Activated B cell treated with CpG ODN at 0.5 μM for 24 hours (primary cell): ENCODE data around the gene MYBPC3. TPM values are rescaled to one million over a fixed set of nuclear protein-coding genes. Genes with fewer than 3 reads are reported as not detected.

Experiments used
- ATAC-seq: fragments of 200-7000 bp; cut with Tn5 transposase; one replicate; pipeline ENCODE4 v1.10.0; 2021; ENCODE audit warnings: low read depth, mild to moderate bottlenecking, moderate library complexity
- CTCF ChIA-PET: fragments of 350-600 bp; sonication (Branson Sonifier 250); formaldehyde crosslinking; loops from one replicate; lab custom pipeline; 2021; ENCODE audit warnings: antibody characterized with exemption; lab: Charles Lee
- POLR2A ChIA-PET: fragments of 350-600 bp; sonication (Branson Sonifier 250); formaldehyde crosslinking; loops from one replicate; lab custom pipeline; 2021; ENCODE audit warnings: antibody characterized with exemption; lab: Charles Lee
- DNase-seq: peaks from one replicate; pipeline ENCODE4 v3.0.0; 2022
- H3K27ac Mint-ChIP-seq: one replicate; pipeline ENCODE4 v1.8.0; 2020; ENCODE audit warnings: mixed read lengths
- H3K27me3 Mint-ChIP-seq: one replicate; pipeline ENCODE4 v1.8.0; 2021; ENCODE audit warnings: mixed read lengths
- H3K36me3 Mint-ChIP-seq: one replicate; pipeline ENCODE4 v1.8.0; 2021; ENCODE audit warnings: low read depth, mixed read lengths
- H3K4me1 Mint-ChIP-seq: one replicate; pipeline ENCODE4 v1.8.0; 2021; ENCODE audit warnings: mixed read lengths
- H3K4me3 Mint-ChIP-seq: one replicate; pipeline ENCODE4 v1.8.0; 2020; ENCODE audit warnings: mild to moderate bottlenecking, mixed read lengths
- H3K9me3 Mint-ChIP-seq: one replicate; pipeline ENCODE4 v1.8.0; 2020; ENCODE audit warnings: mixed read lengths
- intact Hi-C: fragments of 100-400 bp; cut with micrococcal nuclease; formaldehyde crosslinking; loops from one replicate; pipeline ENCODE4 v1.15.1; 2024
- total RNA-seq: library from RNA; stranded (reverse); gene quantifications from 2 replicates; pipeline ENCODE4 v1.2.3, GENCODE V29; 2022
- TF ChIP-seq, protein P1 (sequence below): fragments of 200-600 bp; IDR thresholded peaks from one replicate; pipeline ENCODE4 v1.8.0; 2022; ENCODE audit warnings: antibody characterized with exemption, mild to moderate bottlenecking

The MYBPC3 gene
- total RNA-seq, 1 donor from 2014 or later = 0.69 TPM

DNA sequence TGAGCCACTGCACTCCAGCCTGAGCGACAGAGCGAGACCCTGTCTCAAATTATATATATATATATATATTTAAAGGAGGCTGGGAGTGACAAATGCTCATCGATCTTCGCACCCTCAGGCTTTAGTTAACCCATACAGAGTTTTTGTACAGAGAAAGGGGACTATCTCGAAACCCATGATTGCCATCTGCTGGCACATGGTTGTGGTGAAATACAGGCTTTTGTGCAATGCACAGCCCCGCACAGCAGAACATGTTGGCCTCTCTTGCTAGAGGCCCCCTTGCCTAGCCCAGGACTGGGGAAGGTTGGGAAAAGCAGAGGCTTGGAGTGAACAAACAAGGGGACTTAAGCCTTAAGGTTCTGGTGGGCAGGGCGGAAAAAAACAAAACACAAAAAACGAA lies 3.6 kb downstream of the MYBPC3 start:
- POLR2A ChIA-PET = no interaction called here
- intact Hi-C loops = loop anchor here (2.0 kb wide), 1 partner anchor 20 kb away; no protein-coding TSS in a partner anchor
- TF ChIP-seq, protein P1, sequence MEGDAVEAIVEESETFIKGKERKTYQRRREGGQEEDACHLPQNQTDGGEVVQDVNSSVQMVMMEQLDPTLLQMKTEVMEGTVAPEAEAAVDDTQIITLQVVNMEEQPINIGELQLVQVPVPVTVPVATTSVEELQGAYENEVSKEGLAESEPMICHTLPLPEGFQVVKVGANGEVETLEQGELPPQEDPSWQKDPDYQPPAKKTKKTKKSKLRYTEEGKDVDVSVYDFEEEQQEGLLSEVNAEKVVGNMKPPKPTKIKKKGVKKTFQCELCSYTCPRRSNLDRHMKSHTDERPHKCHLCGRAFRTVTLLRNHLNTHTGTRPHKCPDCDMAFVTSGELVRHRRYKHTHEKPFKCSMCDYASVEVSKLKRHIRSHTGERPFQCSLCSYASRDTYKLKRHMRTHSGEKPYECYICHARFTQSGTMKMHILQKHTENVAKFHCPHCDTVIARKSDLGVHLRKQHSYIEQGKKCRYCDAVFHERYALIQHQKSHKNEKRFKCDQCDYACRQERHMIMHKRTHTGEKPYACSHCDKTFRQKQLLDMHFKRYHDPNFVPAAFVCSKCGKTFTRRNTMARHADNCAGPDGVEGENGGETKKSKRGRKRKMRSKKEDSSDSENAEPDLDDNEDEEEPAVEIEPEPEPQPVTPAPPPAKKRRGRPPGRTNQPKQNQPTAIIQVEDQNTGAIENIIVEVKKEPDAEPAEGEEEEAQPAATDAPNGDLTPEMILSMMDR = no peak
- Mint-ChIP-seq H3K4me1 (no peaks in the 10 kb centered on the region), H3K9me3 (no peaks in the 10 kb centered on the region), H3K27me3 (no peaks in the 10 kb centered on the region), H3K4me3 (no peak overlapping the region), H3K27ac (no peak overlapping the region), H3K36me3 (no peaks in the 10 kb centered on the region)
- DNase-seq = no peak
- CTCF ChIA-PET = no interaction called here
- no peak for ATAC-seq

- DNase-seq = no peak
- no peak for ATAC-seq
- Mint-ChIP-seq H3K27ac (no peak overlapping the region), H3K27me3 (no peaks in the 10 kb centered on the region), H3K4me3 (no peak overlapping the region), H3K9me3 (no peaks in the 10 kb centered on the region), H3K4me1 (no peaks in the 10 kb centered on the region), H3K36me3 (no peaks in the 10 kb centered on the region)
- TF ChIP-seq, protein P1 = no peak
- POLR2A ChIA-PET = no interaction called here
- intact Hi-C loops = loop anchor here (2.0 kb wide), 1 partner anchor 19 kb away; no protein-coding TSS in a partner anchor
- CTCF ChIA-PET = no interaction called here
Measured at GRCh38 chr11:47348131-47348802, 4.2 kb downstream of the MYBPC3 start.

DNA sequence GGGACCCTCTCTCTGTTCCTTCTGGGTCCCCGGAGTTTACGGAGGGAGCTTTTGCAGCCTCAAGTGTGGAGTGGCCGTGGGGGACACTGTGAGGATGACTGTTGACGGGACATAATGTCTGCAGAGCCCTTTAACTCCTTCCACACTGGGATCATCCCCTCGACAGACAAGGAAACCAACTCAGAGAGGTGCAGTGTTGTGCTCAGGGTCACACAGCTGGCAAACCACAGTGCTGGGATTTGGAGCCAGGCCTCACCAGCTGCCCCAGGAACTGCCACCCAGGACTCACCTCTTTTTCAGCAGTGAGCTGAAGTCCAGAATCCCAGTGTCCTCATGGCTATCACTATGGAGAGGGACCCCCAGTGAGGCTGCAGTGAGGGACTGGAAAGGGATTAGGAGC lies 5.4 kb downstream of the MYBPC3 start:
- Mint-ChIP-seq H3K27me3 (no peaks in the 10 kb centered on the region), H3K4me1 (no peaks in the 10 kb centered on the region), H3K36me3 (no peaks in the 10 kb centered on the region), H3K4me3 (no peak overlapping the region), H3K9me3 (no peaks in the 10 kb centered on the region), H3K27ac (no peak overlapping the region)
- ChIA-PET POLR2A (no interaction called here), CTCF (no interaction called here)
- no peak for ATAC-seq
- DNase-seq = no peak
- intact Hi-C loops = no loop called here
- TF ChIP-seq, protein P1 = no peak

GRCh38 chr11:47345890-47346563 lies 6.5 kb downstream of the MYBPC3 start:
- DNase-seq (no peak), ATAC-seq (no peak)
- Mint-ChIP-seq H3K9me3 (no peaks in the 10 kb centered on the region), H3K27ac (no peak overlapping the region), H3K4me1 (no peaks in the 10 kb centered on the region), H3K27me3 (no peaks in the 10 kb centered on the region), H3K4me3 (no peak overlapping the region), H3K36me3 (no peaks in the 10 kb centered on the region)
- ChIA-PET CTCF (no interaction called here), POLR2A (no interaction called here)
- TF ChIP-seq, protein P1 = no peak
- intact Hi-C loops = no loop called here

- Mint-ChIP-seq H3K27me3 (no peaks in the 10 kb centered on the region), H3K4me3 (no peak overlapping the region), H3K27ac (no peak overlapping the region), H3K9me3 (no peaks in the 10 kb centered on the region), H3K4me1 (no peaks in the 10 kb centered on the region), H3K36me3 (no peaks in the 10 kb centered on the region)
- intact Hi-C loops = no loop called here
- TF ChIP-seq, protein P1 = no peak
- DNase-seq = no peak
- no peak for ATAC-seq
- POLR2A ChIA-PET = no interaction called here
- CTCF ChIA-PET = interaction anchor here (0.9 kb wide), 1 partner anchor 31 kb away, joined by 3 read pairs; no protein-coding TSS in a partner anchor
Measured at GRCh38 chr11:47342854-47343253, 9.6 kb downstream of the MYBPC3 start.
